ENCODE results near the gene PLS1. TPM values are rescaled to one million over a fixed set of nuclear protein-coding genes. Genes with fewer than 3 reads are reported as not detected.

PLS1 gene
- polyA plus RNA-seq, 1 experiment, result 0.23 TPM

- POLR2A ChIA-PET, result no interaction called here
- H3K4me3 ChIP-seq (ENCODE audit: low read depth, low read length), result no peak overlapping the region
- H3K36me3 ChIP-seq (ENCODE audit: control insufficient read depth, insufficient read depth, low read length), result no peaks in the 10 kb centered on the region
- TF ChIP-seq CTCF (IDR thresholded peaks at IDR 0.05; ENCODE audit: insufficient read depth, low read depth, low read length), result no peak
- H3K27me3 ChIP-seq (ENCODE audit: control insufficient read depth, insufficient read depth, low read length), result no peaks in the 10 kb centered on the region
- DNase-seq (ENCODE audit: low read depth), result no peak
- CTCF ChIA-PET, result interaction anchor here (1.0 kb wide), 1 partner anchor 22 kb away, joined by 3 read pairs; no protein-coding TSS in a partner anchor
These were observed 64.7 kb downstream of the PLS1 start for GRCh38 chr3:142660893-142661292.

GRCh38 chr3:142663865-142664264, 67.7 kb downstream of the PLS1 start:
- H3K4me3 ChIP-seq (ENCODE audit: low read depth, low read length), result no peak overlapping the region
- CTCF ChIA-PET, result interaction anchor here (0.6 kb wide), 1 partner anchor 1767 kb away, joined by 3 read pairs; no protein-coding TSS in a partner anchor
- H3K36me3 ChIP-seq (ENCODE audit: control insufficient read depth, insufficient read depth, low read length), result no peaks in the 10 kb centered on the region
- TF ChIP-seq CTCF (IDR thresholded peaks at IDR 0.05; ENCODE audit: insufficient read depth, low read depth, low read length), result no peak
- DNase-seq (ENCODE audit: low read depth), result no peak
- POLR2A ChIA-PET, result no interaction called here
- H3K27me3 ChIP-seq (ENCODE audit: control insufficient read depth, insufficient read depth, low read length), result no peaks in the 10 kb centered on the region

GRCh38 chr3:142664311-142664710, 68.1 kb downstream of the PLS1 start:
- CTCF ChIA-PET, result interaction anchor here (0.6 kb wide), 1 partner anchor 1768 kb away, joined by 3 read pairs; no protein-coding TSS in a partner anchor
- no peak overlapping the region for H3K4me3 ChIP-seq (ENCODE audit: low read depth, low read length)
- no peaks in the 10 kb centered on the region for H3K36me3 ChIP-seq (ENCODE audit: control insufficient read depth, insufficient read depth, low read length)
- no peaks in the 10 kb centered on the region for H3K27me3 ChIP-seq (ENCODE audit: control insufficient read depth, insufficient read depth, low read length)
- TF ChIP-seq CTCF (IDR thresholded peaks at IDR 0.05; ENCODE audit: insufficient read depth, low read depth, low read length), result no peak
- POLR2A ChIA-PET, result no interaction called here
- no peak for DNase-seq (ENCODE audit: low read depth)

GRCh38 chr3:142664819-142665218, 68.6 kb downstream of the PLS1 start:
- POLR2A ChIA-PET, result no interaction called here
- no peak overlapping the region for H3K4me3 ChIP-seq (ENCODE audit: low read depth, low read length)
- DNase-seq (ENCODE audit: low read depth), result no peak
- CTCF ChIA-PET, result no interaction called here
- no peak for TF ChIP-seq CTCF (IDR thresholded peaks at IDR 0.05; ENCODE audit: insufficient read depth, low read depth, low read length)
- no peaks in the 10 kb centered on the region for H3K27me3 ChIP-seq (ENCODE audit: control insufficient read depth, insufficient read depth, low read length)
- no peaks in the 10 kb centered on the region for H3K36me3 ChIP-seq (ENCODE audit: control insufficient read depth, insufficient read depth, low read length)

- Histone ChIP-seq H3K4me3 (ENCODE audit: low read depth, low read length) (no peak overlapping the region), H3K36me3 (ENCODE audit: control insufficient read depth, insufficient read depth, low read length) (no peaks in the 10 kb centered on the region), H3K27me3 (ENCODE audit: control insufficient read depth, insufficient read depth, low read length) (no peaks in the 10 kb centered on the region)
- TF ChIP-seq CTCF (IDR thresholded peaks at IDR 0.05; ENCODE audit: insufficient read depth, low read depth, low read length), result no peak
- ChIA-PET CTCF (interaction anchor here (0.7 kb wide), 1 partner anchor 367 kb away, joined by 4 read pairs; no protein-coding TSS in a partner anchor), POLR2A (no interaction called here)
- DNase-seq (ENCODE audit: low read depth), result no peak
These were observed 73.9 kb downstream of the PLS1 start for GRCh38 chr3:142670120-142670519.

All from BJ (cell line).